ENCODE measurements around the gene ADCY9.

Gene ADCY9

DNA sequence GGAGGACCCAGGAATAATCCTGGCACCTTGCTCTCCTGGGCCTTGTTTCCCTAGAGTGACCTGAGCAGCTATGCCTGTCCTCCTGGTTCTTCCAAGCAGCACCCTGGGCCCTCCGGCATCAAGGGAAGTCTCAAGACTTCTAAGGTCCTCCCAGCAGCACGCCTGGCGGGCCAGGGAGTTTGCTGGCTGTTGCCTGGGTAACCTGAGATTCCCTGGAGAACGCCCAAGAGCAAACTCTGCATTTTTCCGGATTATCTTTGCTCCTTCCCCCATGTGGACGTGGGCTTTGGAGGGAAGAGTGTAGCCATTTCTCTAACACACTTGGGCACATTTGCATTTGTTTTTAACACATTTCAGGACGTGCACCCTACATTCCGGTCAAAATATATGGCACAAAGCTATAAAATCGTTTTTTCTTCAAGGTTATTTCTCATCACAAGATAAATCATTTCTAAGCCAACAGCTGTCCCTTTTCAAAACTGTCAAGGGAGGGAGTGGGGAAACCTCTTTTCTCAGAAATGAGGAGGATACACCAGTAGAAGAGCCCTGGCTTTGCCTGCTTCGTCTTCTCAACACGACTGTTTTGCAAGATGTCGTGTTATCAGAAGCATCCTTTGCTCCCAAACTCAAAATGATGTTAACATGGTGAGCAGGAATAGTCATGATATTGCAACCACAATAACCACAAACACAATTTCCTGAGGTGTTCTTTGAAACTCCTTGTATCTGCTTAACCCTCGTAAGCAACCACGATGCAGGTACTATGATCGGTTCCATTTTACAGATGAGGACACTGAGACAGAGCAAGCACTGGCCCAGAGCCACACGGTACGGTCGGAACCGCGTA lies 116.5 kb downstream of the ADCY9 start:
- TF ChIP-seq, protein P1, sequence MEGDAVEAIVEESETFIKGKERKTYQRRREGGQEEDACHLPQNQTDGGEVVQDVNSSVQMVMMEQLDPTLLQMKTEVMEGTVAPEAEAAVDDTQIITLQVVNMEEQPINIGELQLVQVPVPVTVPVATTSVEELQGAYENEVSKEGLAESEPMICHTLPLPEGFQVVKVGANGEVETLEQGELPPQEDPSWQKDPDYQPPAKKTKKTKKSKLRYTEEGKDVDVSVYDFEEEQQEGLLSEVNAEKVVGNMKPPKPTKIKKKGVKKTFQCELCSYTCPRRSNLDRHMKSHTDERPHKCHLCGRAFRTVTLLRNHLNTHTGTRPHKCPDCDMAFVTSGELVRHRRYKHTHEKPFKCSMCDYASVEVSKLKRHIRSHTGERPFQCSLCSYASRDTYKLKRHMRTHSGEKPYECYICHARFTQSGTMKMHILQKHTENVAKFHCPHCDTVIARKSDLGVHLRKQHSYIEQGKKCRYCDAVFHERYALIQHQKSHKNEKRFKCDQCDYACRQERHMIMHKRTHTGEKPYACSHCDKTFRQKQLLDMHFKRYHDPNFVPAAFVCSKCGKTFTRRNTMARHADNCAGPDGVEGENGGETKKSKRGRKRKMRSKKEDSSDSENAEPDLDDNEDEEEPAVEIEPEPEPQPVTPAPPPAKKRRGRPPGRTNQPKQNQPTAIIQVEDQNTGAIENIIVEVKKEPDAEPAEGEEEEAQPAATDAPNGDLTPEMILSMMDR (IDR thresholded peaks at IDR 0.05; ENCODE audit: low read depth, low read length, missing control alignments) = no peak
- no peak overlapping the region for H3K4me3 ChIP-seq (ENCODE audit: low read depth, low read length)
- in situ Hi-C loops (cut with HindIII; ENCODE audit: low sequenced_read_pairs) = no loop called here
- DNase-seq (ENCODE audit: low read depth) = peak; percentile 41

DNA sequence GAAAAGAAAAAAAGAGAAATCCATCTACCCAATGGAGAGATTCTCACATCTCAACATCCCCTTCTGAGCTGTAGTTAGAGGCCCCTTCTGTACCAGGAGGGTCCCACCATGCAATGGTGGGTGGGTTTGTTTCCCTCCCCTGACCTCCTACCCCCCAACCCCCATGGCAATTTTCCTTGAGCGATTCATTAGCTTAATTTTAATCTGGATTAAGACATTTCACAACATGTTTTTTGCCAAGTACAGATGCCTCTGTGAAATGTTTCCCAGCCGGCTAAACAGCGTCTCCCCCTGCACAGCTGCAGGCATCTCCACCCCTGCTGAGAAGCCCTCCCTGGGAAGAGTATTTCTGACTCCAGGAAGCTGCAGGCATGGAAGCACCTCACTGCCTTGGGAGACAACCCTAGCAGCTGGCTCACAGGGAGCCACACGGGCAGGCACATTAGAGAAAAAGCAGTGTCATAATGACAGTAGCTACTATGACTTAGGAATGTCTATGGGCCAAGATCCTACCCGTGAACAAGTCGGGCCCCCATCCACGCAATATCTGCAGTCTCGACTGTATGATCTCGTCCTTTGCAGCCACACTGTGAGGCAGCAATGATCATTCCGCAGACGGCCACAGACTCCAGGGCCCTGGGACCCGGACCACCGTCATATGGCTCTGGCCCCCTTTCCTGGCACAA lies 117.3 kb downstream of the ADCY9 start:
- H3K4me3 ChIP-seq (ENCODE audit: low read depth, low read length) = no peak overlapping the region
- TF ChIP-seq, protein P1 (IDR thresholded peaks at IDR 0.05; ENCODE audit: low read depth, low read length, missing control alignments) = no peak
- in situ Hi-C loops (cut with HindIII; ENCODE audit: low sequenced_read_pairs) = no loop called here
- DNase-seq (ENCODE audit: low read depth) = no peak

DNA sequence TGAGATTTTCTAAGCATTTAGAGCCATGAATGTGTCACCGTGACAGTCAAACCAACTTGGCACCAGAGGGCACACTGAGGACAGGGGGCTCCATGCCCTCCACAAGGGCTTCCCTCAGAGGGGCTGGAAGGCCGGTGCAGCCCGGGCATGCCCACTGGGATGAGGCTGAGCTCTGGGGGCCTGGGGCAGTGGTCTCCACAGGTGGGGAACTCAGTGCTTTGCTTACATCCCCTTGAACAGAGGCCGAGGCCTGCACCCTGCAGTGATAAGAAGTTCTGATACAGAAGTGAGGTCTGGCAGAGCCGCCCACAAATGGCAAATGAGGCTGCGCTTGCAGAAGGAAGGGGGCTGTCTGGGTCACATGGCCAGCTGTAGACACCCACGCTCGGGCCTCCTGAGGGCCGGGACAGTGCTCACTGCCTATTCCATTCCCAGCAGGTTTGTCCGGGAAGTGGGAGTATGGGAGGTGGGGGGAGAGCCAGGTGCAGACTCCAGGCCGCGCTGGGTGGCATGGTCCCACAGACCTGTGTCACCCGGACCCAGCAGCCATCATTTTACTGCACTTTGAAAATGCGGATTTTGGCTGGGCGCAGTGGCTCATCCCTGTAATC lies 118.9 kb downstream of the ADCY9 start:
- DNase-seq (ENCODE audit: low read depth) = no peak
- in situ Hi-C loops (cut with HindIII; ENCODE audit: low sequenced_read_pairs) = no loop called here
- no peak overlapping the region for H3K4me3 ChIP-seq (ENCODE audit: low read depth, low read length)
- TF ChIP-seq, protein P1 (IDR thresholded peaks at IDR 0.05; ENCODE audit: low read depth, low read length, missing control alignments) = no peak

DNA sequence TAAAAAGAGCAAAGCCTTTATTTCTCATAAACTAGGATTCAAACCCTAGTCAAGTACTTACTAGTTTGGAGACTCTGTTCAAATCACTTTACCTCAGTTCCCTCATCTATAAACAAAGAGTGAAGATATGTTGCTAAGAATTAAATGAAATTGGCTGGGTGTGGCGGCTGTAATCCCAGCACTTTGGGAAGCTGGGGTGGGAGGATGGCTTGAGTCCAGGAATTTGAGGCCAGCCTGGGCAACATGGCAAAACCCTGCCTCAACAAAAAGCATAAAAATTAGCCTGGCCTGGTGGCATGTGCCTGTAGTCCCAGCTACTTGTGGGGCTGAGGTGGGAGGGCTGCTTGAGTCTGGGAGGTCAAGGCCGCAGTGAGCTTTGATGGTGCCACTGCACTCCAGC lies 121.2 kb downstream of the ADCY9 start:
- H3K4me3 ChIP-seq (ENCODE audit: low read depth, low read length) = no peak overlapping the region
- no peak for DNase-seq (ENCODE audit: low read depth)
- TF ChIP-seq, protein P1 (IDR thresholded peaks at IDR 0.05; ENCODE audit: low read depth, low read length, missing control alignments) = no peak
- in situ Hi-C loops (cut with HindIII; ENCODE audit: low sequenced_read_pairs) = no loop called here

DNA sequence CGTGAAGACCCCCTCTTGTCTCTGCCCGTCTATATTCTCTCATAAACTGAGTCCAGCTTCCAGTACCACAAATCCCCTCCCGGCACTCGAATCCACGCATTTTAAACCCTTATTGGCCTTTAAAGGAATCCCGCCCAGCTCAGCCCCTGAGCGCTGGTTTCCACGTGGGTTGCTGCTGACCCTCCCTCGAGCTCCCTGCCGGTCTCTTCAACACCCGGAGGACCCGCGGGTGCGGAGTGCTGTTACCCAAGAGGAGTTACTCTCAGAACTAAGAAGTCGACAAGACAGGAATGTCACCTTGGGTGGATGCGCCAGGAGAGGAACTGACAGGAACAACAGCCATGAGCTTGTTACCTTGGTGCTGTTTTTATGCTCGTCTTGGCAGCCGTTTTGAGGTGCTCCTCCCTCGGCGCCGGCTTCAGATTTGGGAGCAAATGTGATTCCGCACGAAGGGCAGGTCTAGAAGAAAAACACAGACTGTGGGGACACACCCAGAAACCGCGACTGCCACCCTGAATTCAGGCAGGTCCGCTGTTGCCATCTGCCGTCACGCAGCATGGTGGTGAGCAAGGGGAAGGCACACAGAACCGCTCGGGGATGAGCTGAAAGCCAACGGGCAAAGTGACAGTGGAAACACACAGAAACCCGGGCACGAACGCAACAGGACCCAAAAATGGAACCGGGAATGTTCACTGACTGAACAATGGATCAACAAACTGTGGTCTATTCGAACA lies 123.0 kb downstream of the ADCY9 start:
- DNase-seq (ENCODE audit: low read depth) = no peak
- no peak overlapping the region for H3K4me3 ChIP-seq (ENCODE audit: low read depth, low read length)
- in situ Hi-C loops (cut with HindIII; ENCODE audit: low sequenced_read_pairs) = no loop called here
- TF ChIP-seq, protein P1 (IDR thresholded peaks at IDR 0.05; ENCODE audit: low read depth, low read length, missing control alignments) = no peak

All from astrocyte of the cerebellum (primary cell).